K562 treated with DMSO at 1 percent for 12 hours (cell line): ENCODE results near the gene SPINT1. TPM values are rescaled to one million over a fixed set of nuclear protein-coding genes. Genes with fewer than 3 reads are reported as not detected.

Source experiments
- total RNA-seq: library from RNA; unstranded; fragments of 300-600 nt; gene quantifications from 2 replicates; pipeline ENCODE4 v1.2.3, GENCODE V29; 2022; ENCODE audit not compliant: insufficient read depth

Gene SPINT1
- 5.1 and 9.3 TPM in 2 replicates for total RNA-seq

GRCh38 chr15:40843885-40844695, at the start of gene SPINT1:
TSS of gene SPINT1 (plus strand) at chr15:40844048. CDS start at chr15:40844555, 507 bp downstream.

GRCh38 chr15:40807028-40807887, 36.6 kb upstream of the SPINT1 start, which contains the start of the genes DNAJC17 and ZFYVE19:
TSS of gene DNAJC17 (minus strand) at chr15:40807473. CDS start at chr15:40807446, 27 bp downstream.
TSS of gene ZFYVE19 (plus strand) at chr15:40807089. CDS start at chr15:40807590, 501 bp downstream.

GRCh38 chr15:40828447-40829036, 15.3 kb upstream of the SPINT1 start, which contains the start of gene PPP1R14D:
TSS of gene PPP1R14D (minus strand) at chr15:40828708. CDS start at chr15:40828641, 67 bp downstream.

GRCh38 chr15:40873694-40874561, 30.1 kb downstream of the SPINT1 start, which contains the start of gene RHOV:
TSS of gene RHOV (minus strand) at chr15:40874234. CDS start at chr15:40874139, 95 bp downstream.

GRCh38 chr15:40893733-40894680, 50.2 kb downstream of the SPINT1 start, which contains the start of gene VPS18:
TSS of gene VPS18 (plus strand) at chr15:40894450. CDS start at chr15:40894769, 319 bp downstream.

Other genes with a start within 250 kb of the SPINT1 start
- 10.6 and 42.9 TPM in 2 replicates for gene KNL1, start 249.8 kb upstream of the SPINT1 start, total RNA-seq
- 35.0 and 55.7 TPM in 2 replicates for gene RAD51, start 148.9 kb upstream of the SPINT1 start, total RNA-seq
- gene RMDN3, start 88.8 kb upstream of the SPINT1 start, total RNA-seq = 32.0 and 38.7 TPM in 2 replicates
- 100 and 135 TPM in 2 replicates for gene GCHFR, start 80.0 kb upstream of the SPINT1 start, total RNA-seq
- gene C15orf62, start 74.1 kb upstream of the SPINT1 start, total RNA-seq = 3.7 and 6.8 TPM in 2 replicates
- 42.3 and 55.5 TPM in 2 replicates for gene ZFYVE19, start 37.0 kb upstream of the SPINT1 start, total RNA-seq
- gene DNAJC17, start 36.6 kb upstream of the SPINT1 start, total RNA-seq = 10.8 and 14.9 TPM in 2 replicates
- gene PPP1R14D, start 15.3 kb upstream of the SPINT1 start, total RNA-seq = not detected in 2 replicates
- gene RHOV, start 30.2 kb downstream of the SPINT1 start, total RNA-seq = 1.2 and 1.6 TPM in 2 replicates
- 29.8 and 37.0 TPM in 2 replicates for gene VPS18, start 50.4 kb downstream of the SPINT1 start, total RNA-seq
- 0.38 and 1.3 TPM in 2 replicates for gene DLL4, start 85.3 kb downstream of the SPINT1 start, total RNA-seq
- 62.3 and 70.1 TPM in 2 replicates for gene CHAC1, start 109.4 kb downstream of the SPINT1 start, total RNA-seq